ENCODE results near the gene UQCRC2. TPM values are rescaled to one million over a fixed set of nuclear protein-coding genes. Genes with fewer than 3 reads are reported as not detected.

UQCRC2 gene
- total and polyA plus RNA-seq, 2 donors (not counting 3 experiments of a cell fraction or from before 2014, with no cell fraction given): 132 to 189 TPM

- H3K9me3 ChIP-seq (replicated peaks; ENCODE audit: control insufficient read depth, insufficient read depth, low read length): no peaks in the 10 kb centered on the region
- H3K4me3 ChIP-seq (replicated peaks in 1 of 3; ENCODE audit: insufficient read depth in 1 of 3, low read depth in 1 of 3, low read length in 3 of 3): no peak overlapping the region
- ChIA-PET CTCF (interaction anchor here (0.8 to 1.1 kb wide), 2 partner anchors 198 to 245 kb away, joined by 3 to 4 read pairs; no protein-coding TSS in a partner anchor), POLR2A (no interaction called here)
- no peak overlapping the region for H2AFZ ChIP-seq (ENCODE audit: low read depth, low read length)
- H3K79me2 ChIP-seq (ENCODE audit: control insufficient read depth, insufficient read depth, low read length): no peaks in the 10 kb centered on the region
- H3K9ac ChIP-seq (replicated peaks; ENCODE audit: extremely low read depth, insufficient read depth, low read length): no peak overlapping the region
- dilution Hi-C loops (cut with MboI; ENCODE audit: extremely low pct_ligation_motif_present, low sequenced_read_pairs) (no loop called here), intact Hi-C loops (cut with micrococcal nuclease) (no loop called here)
- no peaks in the 10 kb centered on the region for H3K9me1 ChIP-seq (replicated peaks; ENCODE audit: control insufficient read depth, extremely low read depth, insufficient read depth, low read length)
- no peak for FAIRE-seq
- no peak overlapping the region for H3K4me2 ChIP-seq (ENCODE audit: insufficient read depth, low read length)
- no peak for DNase-seq (ENCODE audit: low read depth, low spot score)
- BruUV-seq (replicated peaks): no TSS peak
- H3K4me1 ChIP-seq (ENCODE audit: control insufficient read depth, extremely low read depth, insufficient read depth, low read length): no peaks in the 10 kb centered on the region
- no peak overlapping the region for H3K27ac ChIP-seq (ENCODE audit: insufficient read depth, low read depth, low read length)
- H4K20me1 ChIP-seq (replicated peaks; ENCODE audit: control insufficient read depth, extremely low read depth, insufficient read depth, low read length): no peaks in the 10 kb centered on the region
- H3K36me3 ChIP-seq (ENCODE audit: control insufficient read depth in 2 of 2, extremely low read depth in 1 of 2, insufficient read depth in 2 of 2, low read length in 2 of 2): no peaks in the 10 kb centered on the region
- peaks cover 5 to 6% of the 10 kb centered on the region in 2 experiments for H3K27me3 ChIP-seq (ENCODE audit: control insufficient read depth in 2 of 2, insufficient read depth in 2 of 2, low read length in 2 of 2)
- TF ChIP-seq FOS (IDR thresholded peaks at IDR 0.05; ENCODE audit: borderline replicate concordance, insufficient read depth, low read length): no peak
Observed at GRCh38 chr16:21943571-21943970, 9.6 kb upstream of the UQCRC2 start.

GRCh38 chr16:21946889-21947635 lies 6.1 kb upstream of the UQCRC2 start:
- no peaks in the 10 kb centered on the region for H4K20me1 ChIP-seq (replicated peaks; ENCODE audit: control insufficient read depth, extremely low read depth, insufficient read depth, low read length)
- H3K4me2 ChIP-seq (ENCODE audit: insufficient read depth, low read length): no peak overlapping the region
- no TSS peak for BruUV-seq (replicated peaks)
- H3K36me3 ChIP-seq (ENCODE audit: control insufficient read depth in 2 of 2, extremely low read depth in 1 of 2, insufficient read depth in 2 of 2, low read length in 2 of 2): no peaks in the 10 kb centered on the region
- H3K27me3 ChIP-seq (ENCODE audit: control insufficient read depth in 2 of 2, insufficient read depth in 2 of 2, low read length in 2 of 2): no peaks in the 10 kb centered on the region
- no peaks in the 10 kb centered on the region for H3K9me1 ChIP-seq (replicated peaks; ENCODE audit: control insufficient read depth, extremely low read depth, insufficient read depth, low read length)
- FAIRE-seq: no peak
- DNase-seq (ENCODE audit: low read depth, low spot score): no peak
- H3K27ac ChIP-seq (ENCODE audit: insufficient read depth, low read depth, low read length): no peak overlapping the region
- H3K4me3 ChIP-seq (replicated peaks in 1 of 3; ENCODE audit: insufficient read depth in 1 of 3, low read depth in 1 of 3, low read length in 3 of 3): no peak overlapping the region
- no peak overlapping the region for H3K9ac ChIP-seq (replicated peaks; ENCODE audit: extremely low read depth, insufficient read depth, low read length)
- intact Hi-C loops (cut with micrococcal nuclease) (no loop called here), dilution Hi-C loops (cut with MboI; ENCODE audit: extremely low pct_ligation_motif_present, low sequenced_read_pairs) (no loop called here)
- H3K4me1 ChIP-seq (ENCODE audit: control insufficient read depth, extremely low read depth, insufficient read depth, low read length): peaks cover 5% of the 10 kb centered on the region
- POLR2A ChIA-PET: no interaction called here
- no peak overlapping the region for H2AFZ ChIP-seq (ENCODE audit: low read depth, low read length)
- no peak for TF ChIP-seq MAX (IDR thresholded peaks at IDR 0.05; ENCODE audit: insufficient read depth, insufficient read length)
- no peak for TF ChIP-seq GATA2 (IDR thresholded peaks at IDR 0.05; ENCODE audit: insufficient read depth, insufficient read length, low read depth, low read length)
- no peak for TF ChIP-seq CTCF (IDR thresholded peaks at IDR 0.05; ENCODE audit: extremely low read depth in 1 of 2, insufficient read depth in 1 of 2, low read depth in 1 of 2, low read length in 2 of 2)
- no peak for TF ChIP-seq POLR2A (IDR thresholded peaks at IDR 0.05; ENCODE audit: low read depth, low read length)
- TF ChIP-seq POLR2AphosphoS5 (IDR thresholded peaks at IDR 0.05; ENCODE audit: insufficient read depth, low read depth, low read length): no peak
- no peak for TF ChIP-seq JUN (IDR thresholded peaks at IDR 0.05; ENCODE audit: borderline replicate concordance, insufficient read depth, insufficient read length, low read depth)
- TF ChIP-seq EZH2 (IDR thresholded peaks at IDR 0.05; ENCODE audit: borderline replicate concordance, low read depth, low read length, severe bottlenecking): no peak
- no peak for TF ChIP-seq MYC (IDR thresholded peaks at IDR 0.05; ENCODE audit: low read depth, low read length)
- TF ChIP-seq FOS (IDR thresholded peaks at IDR 0.05; ENCODE audit: borderline replicate concordance, insufficient read depth, low read length): no peak
- H3K79me2 ChIP-seq (ENCODE audit: control insufficient read depth, insufficient read depth, low read length): peaks cover 8% of the 10 kb centered on the region
- H3K9me3 ChIP-seq (replicated peaks; ENCODE audit: control insufficient read depth, insufficient read depth, low read length): no peaks in the 10 kb centered on the region
- CTCF ChIA-PET: interaction anchor here (1.7 kb wide), 2 partner anchors 152 to 242 kb away, joined by 5 to 7 read pairs; no protein-coding TSS in a partner anchor

Measured in endothelial cell of umbilical vein (primary cell).